ENCODE measurements around the gene COL4A2.

The COL4A2 gene

GRCh38 chr13:110415669-110416068 is 108.6 kb downstream of the COL4A2 start (continued):
- TF ChIP-seq PRDM4 (tag by site-specific recombination; IDR thresholded peaks at IDR 0.05) (no peak), ZBTB1 (tag by site-specific recombination; IDR thresholded peaks at IDR 0.05) (no peak), BCL11B (tag by site-specific recombination; IDR thresholded peaks at IDR 0.05; ENCODE audit: low read depth) (no peak), ZNF311 (tag by site-specific recombination; IDR thresholded peaks at IDR 0.05; ENCODE audit: borderline replicate concordance) (no peak), ZNF791 (tag by site-specific recombination; IDR thresholded peaks at IDR 0.05) (no peak), OSR2 (tag by site-specific recombination; IDR thresholded peaks at IDR 0.05) (no peak), KLF9 (tag by site-specific recombination; IDR thresholded peaks at IDR 0.05; ENCODE audit: low read depth) (no peak), GLI2 (tag by site-specific recombination; IDR thresholded peaks at IDR 0.05; ENCODE audit: borderline replicate concordance, low read depth) (no peak), ZNF138 (tag by site-specific recombination; IDR thresholded peaks at IDR 0.05; ENCODE audit: borderline replicate concordance) (no peak), ZSCAN23 (tag by site-specific recombination; IDR thresholded peaks at IDR 0.05) (no peak), ZNF362 (tag by site-specific recombination; IDR thresholded peaks at IDR 0.05) (0 out of 2 replicates have a peak, but pooled peaks have one; percentile 22), ZNF830 (tag by site-specific recombination; IDR thresholded peaks at IDR 0.05; ENCODE audit: low read depth) (no peak), REPIN1 (tag by site-specific recombination; IDR thresholded peaks at IDR 0.05; ENCODE audit: low read depth) (no peak), ZNF600 (tag by site-specific recombination; IDR thresholded peaks at IDR 0.05) (no peak), ZNF776 (tag by site-specific recombination; IDR thresholded peaks at IDR 0.05; ENCODE audit: borderline replicate concordance) (no peak), OVOL3 (tag by site-specific recombination; IDR thresholded peaks at IDR 0.05) (no peak), ZFHX2 (tag by site-specific recombination; conservative IDR thresholded peaks at IDR 0.05) (peak; percentile 40), ZSCAN30 (tag by site-specific recombination; IDR thresholded peaks at IDR 0.05) (no peak), WT1 (tag by site-specific recombination; IDR thresholded peaks at IDR 0.05) (no peak), ZNF571 (tag by site-specific recombination; IDR thresholded peaks at IDR 0.05) (no peak), SCRT2 (tag by site-specific recombination; IDR thresholded peaks at IDR 0.05) (no peak), ZNF658 (tag by site-specific recombination; IDR thresholded peaks at IDR 0.05) (no peak), TCF7L2 (IDR thresholded peaks at IDR 0.05; ENCODE audit: borderline replicate concordance, low read depth, low read length) (no peak), FEZF1 (tag by site-specific recombination; IDR thresholded peaks at IDR 0.05) (no peak), INSM2 (tag by site-specific recombination; IDR thresholded peaks at IDR 0.05) (0 out of 2 replicates have a peak, but pooled peaks have one; percentile 40), SCRT1 (tag by site-specific recombination; IDR thresholded peaks at IDR 0.05; ENCODE audit: borderline replicate concordance) (no peak)
- TF ChIP-seq, protein P1, sequence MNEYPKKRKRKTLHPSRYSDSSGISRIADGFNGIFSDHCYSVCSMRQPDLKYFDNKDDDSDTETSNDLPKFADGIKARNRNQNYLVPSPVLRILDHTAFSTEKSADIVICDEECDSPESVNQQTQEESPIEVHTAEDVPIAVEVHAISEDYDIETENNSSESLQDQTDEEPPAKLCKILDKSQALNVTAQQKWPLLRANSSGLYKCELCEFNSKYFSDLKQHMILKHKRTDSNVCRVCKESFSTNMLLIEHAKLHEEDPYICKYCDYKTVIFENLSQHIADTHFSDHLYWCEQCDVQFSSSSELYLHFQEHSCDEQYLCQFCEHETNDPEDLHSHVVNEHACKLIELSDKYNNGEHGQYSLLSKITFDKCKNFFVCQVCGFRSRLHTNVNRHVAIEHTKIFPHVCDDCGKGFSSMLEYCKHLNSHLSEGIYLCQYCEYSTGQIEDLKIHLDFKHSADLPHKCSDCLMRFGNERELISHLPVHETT (tag by site-specific recombination; IDR thresholded peaks at IDR 0.05) = peak; percentile 65
- TF ChIP-seq, protein P2, sequence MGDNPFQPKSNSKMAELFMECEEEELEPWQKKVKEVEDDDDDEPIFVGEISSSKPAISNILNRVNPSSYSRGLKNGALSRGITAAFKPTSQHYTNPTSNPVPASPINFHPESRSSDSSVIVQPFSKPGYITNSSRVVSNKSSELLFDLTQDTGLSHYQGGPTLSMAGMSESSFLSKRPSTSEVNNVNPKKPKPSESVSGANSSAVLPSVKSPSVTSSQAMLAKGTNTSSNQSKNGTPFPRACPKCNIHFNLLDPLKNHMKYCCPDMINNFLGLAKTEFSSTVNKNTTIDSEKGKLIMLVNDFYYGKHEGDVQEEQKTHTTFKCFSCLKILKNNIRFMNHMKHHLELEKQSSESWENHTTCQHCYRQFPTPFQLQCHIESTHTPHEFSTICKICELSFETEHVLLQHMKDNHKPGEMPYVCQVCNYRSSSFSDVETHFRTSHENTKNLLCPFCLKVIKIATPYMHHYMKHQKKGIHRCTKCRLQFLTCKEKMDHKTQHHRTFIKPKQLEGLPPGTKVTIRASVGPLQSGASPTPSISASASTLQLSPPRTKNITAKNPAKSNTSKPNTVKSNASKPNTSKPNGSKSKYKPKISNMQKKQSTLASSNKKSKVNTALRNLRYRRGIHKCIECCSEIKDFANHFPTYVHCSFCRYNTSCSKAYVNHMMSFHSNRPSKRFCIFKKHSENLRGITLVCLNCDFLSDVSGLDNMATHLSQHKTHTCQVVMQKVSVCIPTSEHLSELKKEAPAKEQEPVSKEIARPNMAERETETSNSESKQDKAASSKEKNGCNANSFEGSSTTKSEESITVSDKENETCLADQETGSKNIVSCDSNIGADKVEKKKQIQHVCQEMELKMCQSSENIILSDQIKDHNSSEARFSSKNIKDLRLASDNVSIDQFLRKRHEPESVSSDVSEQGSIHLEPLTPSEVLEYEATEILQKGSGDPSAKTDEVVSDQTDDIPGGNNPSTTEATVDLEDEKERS (tag by site-specific recombination; IDR thresholded peaks at IDR 0.05) = no peak
